Ovary (tissue), 9 donors: ENCODE measurements around the gene AGPAT2. TPM values are rescaled to one million over a fixed set of nuclear protein-coding genes. Genes with fewer than 3 reads are reported as not detected.
A peak's percentile ranks its signal among the peaks of the same experiment; 100 is the strongest.

ENCODE experiments used
- DNase-seq, 5 donors: peaks; one replicate each; pipeline ENCODE4 v3.0.0-alpha.2; 2019 to 2020
- H3K27ac ChIP-seq, 2 donors: fragments of 200-600 bp; one replicate each; pipeline versions ENCODE4 v1.5.1 to v1.8.0; 2019 to 2022
- H3K27me3 ChIP-seq: fragments of 200-600 bp; one replicate; pipeline ENCODE4 v1.8.0; 2022
- H3K36me3 ChIP-seq: fragments of 200-600 bp; sonication (generic); one replicate; pipeline ENCODE4 v1.5.1; 2019
- H3K4me1 ChIP-seq: one replicate; pipeline ENCODE4 v1.8.1; 2013; ENCODE audit warnings: mild to moderate bottlenecking, moderate library complexity; ENCODE audit not compliant: insufficient read depth
- H3K4me3 ChIP-seq: fragments of 200-600 bp; sonication (generic); one replicate; pipeline ENCODE4 v1.5.1; 2017
- H3K9me3 ChIP-seq, 2 donors: fragments of 200-600 bp in 1 of 2; sonication (generic) in 1 of 2; one replicate each; pipeline versions ENCODE4 v1.5.1 to v1.8.1; 2013 to 2019; ENCODE audit warnings: mild to moderate bottlenecking in 1 of 2, moderate library complexity in 1 of 2
- EP300 ChIP-seq: sonication (generic); formaldehyde crosslinking; IDR thresholded peaks from one replicate; pipeline ENCODE4 v1.6.1; 2017; ENCODE audit warnings: antibody characterized with exemption
- POLR2A ChIP-seq: fragments of 450-650 bp; IDR thresholded peaks from one replicate; pipeline ENCODE4 v1.6.1; 2017; ENCODE audit warnings: antibody characterized with exemption, mild to moderate bottlenecking, moderate library complexity
- WGBS, 3 donors: extraction: QIAGEN DNeasy Blood & Tissue Kit in 1 of 3; methylation state at CpG; one replicate each; pipeline versions ENCODE4 v1.1.5 to v1.1.7; 2013 to 2017; 5-methylcytosine and 5-hydroxymethylcytosine counted together
- intact Hi-C, 4 donors: fragments of 100-400 bp; cut with DNase I; formaldehyde crosslinking; loops; one replicate each; pipeline versions ENCODE4 v1.11.0 to v1.15.1; 2022 to 2023
- polyA plus RNA-seq, 2 donors: library from polyadenylated mRNA; stranded (reverse); fragments of 200-250 nt in 1 of 2; fragments of 350-450 nt in 1 of 2; fragmentation: Illumina TruSeq in 1 of 2; extraction: RNeasy Lipid Tissue Mini Kit (QIAGEN cat#74804) in 1 of 2; gene quantifications; one replicate each; pipeline ENCODE4 v1.2.3, GENCODE V29; 2013 to 2014
- total RNA-seq, 7 donors: library from RNA; depleted of rRNA in 2 of 7; stranded (reverse); fragments of >200 nt in 2 of 7; fragmentation: NEBNext Ultra II Directional in 3 of 7; extraction: Animal tissue kit (Norgen Biotek cat#: 25700) in 3 of 7; gene quantifications; one replicate each; pipeline versions ENCODE4 v1.1.0 to v1.2.4, GENCODE V29; 2016 to 2023
- TF ChIP-seq, protein P1 (sequence below), 3 donors: fragments of 450-650 bp in 2 of 3; fragments of 200-600 bp in 1 of 3; IDR thresholded peaks; one replicate each; pipeline versions ENCODE4 v1.5.1 to v1.8.0; 2016 to 2022; ENCODE audit warnings: antibody characterized with exemption in 3 of 3, mild to moderate bottlenecking in 1 of 3
- donor health status: DM: no; HTN: no; CAD: no; lungs with moderate emphysema.
- donor health status: DM: no; HTN: no; CAD: no.
- donor health status: Bipolar disorder and iron deficiency.
- donor health status: DM: yes; HTN: yes; CAD: no.
- donor health status: DM: no; HTN: no; CAD: no.
- donor health status: DM: yes; HTN: yes; CAD: no.

AGPAT2 gene
- total and polyA plus RNA-seq, 9 donors: 6.1 to 40.9 (median 23.9) TPM

DNA sequence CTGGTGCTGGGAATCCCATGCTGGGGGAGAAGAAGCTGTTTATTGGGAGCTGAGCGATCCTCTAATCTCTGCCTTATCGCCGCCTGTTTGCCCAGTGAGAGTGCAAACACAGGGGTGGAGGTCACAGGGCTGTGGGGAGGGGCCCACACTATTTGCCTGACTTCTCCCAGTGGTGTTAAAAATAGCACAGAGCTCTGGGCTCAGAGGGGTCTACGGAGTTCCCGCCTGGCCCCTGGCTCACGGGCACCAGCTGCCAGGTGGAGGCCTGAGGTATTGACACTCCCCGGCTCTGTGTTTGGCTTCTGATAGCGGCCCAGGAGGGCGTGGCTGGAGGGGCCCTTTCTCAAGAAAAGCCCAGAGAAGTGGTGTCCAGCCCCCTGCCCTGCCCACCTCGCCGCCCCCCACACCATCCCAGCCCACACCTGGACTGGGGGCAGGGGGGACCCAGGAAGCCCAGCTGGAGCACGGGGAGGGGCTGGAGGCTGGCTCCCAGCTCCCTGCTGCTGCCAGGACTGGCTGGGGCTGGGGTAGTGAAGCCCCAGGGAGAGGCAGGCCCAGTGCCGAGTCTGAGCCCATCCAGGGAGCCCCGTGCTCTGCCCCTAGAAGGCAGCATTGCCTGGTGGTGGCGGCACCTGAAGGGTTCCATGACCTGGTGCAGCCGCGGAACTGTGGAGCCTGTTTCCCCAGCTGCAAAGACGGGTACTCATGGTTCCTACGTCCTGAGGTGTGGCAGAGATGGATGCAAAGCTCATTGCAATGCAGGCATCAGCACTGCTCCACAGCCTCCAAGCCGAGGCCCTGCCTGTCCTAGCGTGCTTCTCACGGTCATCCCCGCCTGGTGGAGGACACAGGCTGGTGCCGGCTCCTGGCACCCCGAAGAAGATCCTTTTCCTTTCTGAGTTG, 60.3 kb downstream of the AGPAT2 start:
- 58 to 69% (median 61%) methylated on average over 25 of the region's 25 CpGs for WGBS, 3 donors
- Histone ChIP-seq H3K4me1 (peaks cover 4% of the 10 kb centered on the region), H3K27ac (no peak overlapping the region), H3K27me3 (no peaks in the 10 kb centered on the region), H3K9me3 (no peaks in the 10 kb centered on the region), H3K4me3 (no peak overlapping the region), H3K36me3 (no peaks in the 10 kb centered on the region)
- TF ChIP-seq POLR2A: no peak
- TF ChIP-seq, protein P1, sequence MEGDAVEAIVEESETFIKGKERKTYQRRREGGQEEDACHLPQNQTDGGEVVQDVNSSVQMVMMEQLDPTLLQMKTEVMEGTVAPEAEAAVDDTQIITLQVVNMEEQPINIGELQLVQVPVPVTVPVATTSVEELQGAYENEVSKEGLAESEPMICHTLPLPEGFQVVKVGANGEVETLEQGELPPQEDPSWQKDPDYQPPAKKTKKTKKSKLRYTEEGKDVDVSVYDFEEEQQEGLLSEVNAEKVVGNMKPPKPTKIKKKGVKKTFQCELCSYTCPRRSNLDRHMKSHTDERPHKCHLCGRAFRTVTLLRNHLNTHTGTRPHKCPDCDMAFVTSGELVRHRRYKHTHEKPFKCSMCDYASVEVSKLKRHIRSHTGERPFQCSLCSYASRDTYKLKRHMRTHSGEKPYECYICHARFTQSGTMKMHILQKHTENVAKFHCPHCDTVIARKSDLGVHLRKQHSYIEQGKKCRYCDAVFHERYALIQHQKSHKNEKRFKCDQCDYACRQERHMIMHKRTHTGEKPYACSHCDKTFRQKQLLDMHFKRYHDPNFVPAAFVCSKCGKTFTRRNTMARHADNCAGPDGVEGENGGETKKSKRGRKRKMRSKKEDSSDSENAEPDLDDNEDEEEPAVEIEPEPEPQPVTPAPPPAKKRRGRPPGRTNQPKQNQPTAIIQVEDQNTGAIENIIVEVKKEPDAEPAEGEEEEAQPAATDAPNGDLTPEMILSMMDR (IDR thresholded peaks at IDR 0.05): no peak
- TF ChIP-seq EP300: no peak
- intact Hi-C loops: no loop called here
- DNase-seq: no peak

DNA sequence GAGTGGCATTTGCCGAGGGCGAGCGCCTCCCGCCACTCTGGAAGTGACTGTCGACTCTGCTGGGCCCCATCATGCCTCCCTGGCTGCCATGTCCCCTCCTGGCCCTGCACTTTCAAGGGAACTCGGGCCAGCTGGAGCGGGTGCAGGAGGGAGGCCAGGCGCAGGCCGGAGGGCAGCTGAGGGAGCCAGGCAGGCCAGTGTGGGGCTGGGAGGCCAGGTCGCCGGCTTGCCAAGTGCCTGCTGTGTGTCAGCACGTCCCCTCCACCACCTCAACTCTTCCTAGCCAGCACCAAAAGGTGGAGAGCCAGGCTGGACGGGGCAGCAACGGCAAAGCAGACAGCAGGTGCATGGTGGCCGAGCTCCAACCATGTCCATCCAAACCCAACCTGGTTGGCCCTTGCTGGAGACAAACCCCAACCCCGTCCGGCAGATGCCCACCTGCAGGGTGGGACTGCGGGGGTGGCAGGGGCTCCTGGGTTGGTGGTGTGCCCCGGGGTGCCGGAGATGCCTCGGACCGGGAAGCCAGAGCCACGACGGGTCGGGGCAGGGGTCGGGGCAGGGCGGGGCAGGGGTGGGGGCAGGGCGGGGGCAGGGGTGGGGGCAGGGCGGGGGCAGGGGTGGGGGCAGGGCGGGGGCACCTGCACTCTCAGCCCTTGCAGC, 61.1 kb downstream of the AGPAT2 start:
- intact Hi-C loops: no loop called here
- H3K4me3 ChIP-seq: no peak overlapping the region
- no peaks in the 10 kb centered on the region for H3K9me3 ChIP-seq
- DNase-seq: no peak
- TF ChIP-seq, protein P1 (IDR thresholded peaks at IDR 0.05): no peak
- TF ChIP-seq POLR2A (no peak), EP300 (no peak)
- WGBS, 3 donors: 61 to 77% (median 69%) methylated on average over 14 to 30 of the region's 30 CpGs
- no peaks in the 10 kb centered on the region for H3K27me3 ChIP-seq
- no peaks in the 10 kb centered on the region for H3K36me3 ChIP-seq
- H3K4me1 ChIP-seq: peaks cover 4% of the 10 kb centered on the region
- H3K27ac ChIP-seq: no peak overlapping the region

GRCh38 chr9:136625101-136626065, 61.9 kb downstream of the AGPAT2 start:
- Histone ChIP-seq H3K4me1 (peaks cover 4% of the 10 kb centered on the region), H3K27me3 (no peaks in the 10 kb centered on the region), H3K36me3 (no peaks in the 10 kb centered on the region), H3K9me3 (no peaks in the 10 kb centered on the region), H3K27ac (no peak overlapping the region), H3K4me3 (no peak overlapping the region)
- 11 to 12% (median 12%) methylated on average over 19 of the region's 19 CpGs for WGBS, 3 donors
- DNase-seq: peak; percentile 66 to 89 (median 72)
- intact Hi-C loops: loop anchor here in 1 of 4 donors (2.0 kb wide), 1 partner anchor 137 kb away; no protein-coding TSS in a partner anchor
- TF ChIP-seq, protein P1 (IDR thresholded peaks at IDR 0.05): peak in 2 of 3 donors; percentile 20 to 30
- TF ChIP-seq EP300: no peak
